Measurements from ENCODE around the gene SLC66A2.

DNA sequence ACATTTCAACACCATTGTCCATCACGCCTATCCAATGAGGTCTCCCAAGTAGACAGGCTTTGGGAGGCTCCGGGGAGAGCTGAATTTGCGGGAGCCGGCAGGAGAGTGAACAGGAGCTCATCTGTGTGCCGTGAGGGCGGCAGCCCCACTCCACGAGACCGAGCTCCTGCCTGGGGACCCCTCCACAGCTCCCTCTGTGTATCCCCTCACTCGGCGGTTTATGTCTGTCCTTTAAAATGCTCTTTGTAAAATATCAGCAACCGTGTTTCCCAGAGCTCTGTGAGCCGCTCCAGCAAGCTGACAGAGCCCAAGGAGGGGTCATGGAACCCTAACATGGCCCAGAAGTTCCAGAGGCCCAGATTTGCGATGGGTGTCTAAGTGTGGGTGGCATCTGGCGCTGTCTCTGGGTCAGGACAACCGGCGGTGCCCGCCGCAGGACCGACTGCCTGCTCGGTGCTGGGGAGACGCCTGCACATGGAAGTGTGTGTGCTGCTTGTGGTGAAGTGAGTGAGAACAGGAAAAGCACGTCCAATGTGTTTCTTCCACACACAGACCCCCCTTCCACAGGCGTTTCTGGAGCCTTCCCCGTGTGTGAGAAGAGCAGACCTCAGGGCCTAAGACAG is 34.8 kb downstream of the SLC66A2 start:
- TF ChIP-seq, protein P1, sequence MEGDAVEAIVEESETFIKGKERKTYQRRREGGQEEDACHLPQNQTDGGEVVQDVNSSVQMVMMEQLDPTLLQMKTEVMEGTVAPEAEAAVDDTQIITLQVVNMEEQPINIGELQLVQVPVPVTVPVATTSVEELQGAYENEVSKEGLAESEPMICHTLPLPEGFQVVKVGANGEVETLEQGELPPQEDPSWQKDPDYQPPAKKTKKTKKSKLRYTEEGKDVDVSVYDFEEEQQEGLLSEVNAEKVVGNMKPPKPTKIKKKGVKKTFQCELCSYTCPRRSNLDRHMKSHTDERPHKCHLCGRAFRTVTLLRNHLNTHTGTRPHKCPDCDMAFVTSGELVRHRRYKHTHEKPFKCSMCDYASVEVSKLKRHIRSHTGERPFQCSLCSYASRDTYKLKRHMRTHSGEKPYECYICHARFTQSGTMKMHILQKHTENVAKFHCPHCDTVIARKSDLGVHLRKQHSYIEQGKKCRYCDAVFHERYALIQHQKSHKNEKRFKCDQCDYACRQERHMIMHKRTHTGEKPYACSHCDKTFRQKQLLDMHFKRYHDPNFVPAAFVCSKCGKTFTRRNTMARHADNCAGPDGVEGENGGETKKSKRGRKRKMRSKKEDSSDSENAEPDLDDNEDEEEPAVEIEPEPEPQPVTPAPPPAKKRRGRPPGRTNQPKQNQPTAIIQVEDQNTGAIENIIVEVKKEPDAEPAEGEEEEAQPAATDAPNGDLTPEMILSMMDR (conservative IDR thresholded peaks at IDR 0.05 in 1 of 2, IDR thresholded peaks at IDR 0.05 in 1 of 2; ENCODE audit: extremely low read depth in 1 of 2, insufficient read depth in 1 of 2, low read depth in 1 of 2, low read length in 2 of 2): no peak
- no peak for TF ChIP-seq EZH2 (IDR thresholded peaks at IDR 0.05; ENCODE audit: borderline replicate concordance, low read length)
